Caco-2 (cell line): ENCODE measurements around the gene CCT2. TPM values are rescaled to one million over a fixed set of nuclear protein-coding genes. Genes with fewer than 3 reads are reported as not detected.
A peak's percentile ranks its signal among the peaks of the same experiment; 100 is the strongest.

Experiments
- BruUV-seq: library from RNA; stranded (reverse); fragments of 400-500 nt; replicated peaks from 2 replicates; lab custom pipeline; 2021; lab: Mats Ljungman, UMichigan
- CTCF ChIA-PET: fragments of 300-600 bp; sonication (Branson Sonifier 250); formaldehyde crosslinking; loops from one replicate; lab custom pipeline; 2022; ENCODE audit warnings: antibody characterized with exemption; lab: Charles Lee
- POLR2A ChIA-PET: fragments of 300-600 bp; sonication (Branson Sonifier 250); formaldehyde crosslinking; loops from one replicate; lab custom pipeline; 2022; ENCODE audit warnings: antibody characterized with exemption; lab: Charles Lee
- DNase-seq, 2 experiments: peaks; one replicate each; pipeline versions ENCODE4 v3.0.0 to v3.0.0-alpha.2; 2020 to 2022
- H3K27me3 ChIP-seq: replicated peaks from 2 replicates; pipeline ENCODE4 v1.6.0; 2011; ENCODE audit warnings: low read length; ENCODE audit not compliant: control insufficient read depth, insufficient read depth
- H3K36me3 ChIP-seq: 2 replicates; pipeline ENCODE4 v1.5.1; 2011; ENCODE audit warnings: low read length; ENCODE audit not compliant: control insufficient read depth, insufficient read depth
- H3K4me1 ChIP-seq: fragments of 250-450 bp; sonication (Bioruptor Pico); 2 replicates; pipeline ENCODE4 v1.5.1; 2020; ENCODE audit warnings: mild to moderate bottlenecking
- H3K4me3 ChIP-seq: 2 replicates; pipeline ENCODE4 v1.5.1; 2011; ENCODE audit warnings: low read depth, mild to moderate bottlenecking, control low read depth, low read length
- H3K9me3 ChIP-seq: fragments of 250-450 bp; sonication (Bioruptor Pico); 2 replicates; pipeline ENCODE4 v1.5.1; 2020; ENCODE audit warnings: mild to moderate bottlenecking, moderate library complexity
- H3K27ac Mint-ChIP-seq: one replicate; pipeline ENCODE4 v1.8.0; 2022; ENCODE audit warnings: mixed read lengths; ENCODE audit not compliant: unreplicated experiment
- H3K27me3 Mint-ChIP-seq: one replicate; pipeline ENCODE4 v1.8.0; 2022; ENCODE audit warnings: mixed read lengths; ENCODE audit not compliant: insufficient read depth, unreplicated experiment
- H3K36me3 Mint-ChIP-seq: one replicate; pipeline ENCODE4 v1.8.0; 2022; ENCODE audit warnings: mild to moderate bottlenecking, mixed read lengths; ENCODE audit not compliant: insufficient read depth, unreplicated experiment
- H3K4me1 Mint-ChIP-seq: one replicate; pipeline ENCODE4 v1.8.0; 2022; ENCODE audit warnings: low read depth, mixed read lengths; ENCODE audit not compliant: unreplicated experiment
- H3K4me3 Mint-ChIP-seq: one replicate; pipeline ENCODE4 v1.8.0; 2022; ENCODE audit warnings: mild to moderate bottlenecking, moderate library complexity, mixed read lengths; ENCODE audit not compliant: unreplicated experiment
- H3K9me3 Mint-ChIP-seq: one replicate; pipeline ENCODE4 v1.8.0; 2022; ENCODE audit warnings: mixed read lengths; ENCODE audit not compliant: unreplicated experiment
- intact Hi-C: fragments of 100-400 bp; cut with micrococcal nuclease; formaldehyde crosslinking; loops from one replicate; pipeline ENCODE4 v1.10.0; 2022; ENCODE audit not compliant: unreplicated experiment
- total RNA-seq: library from RNA; stranded (reverse); gene quantifications from 2 replicates; pipeline ENCODE4 v1.2.3, GENCODE V29; 2022
- TF ChIP-seq, protein P1 (sequence below), 2 experiments: fragments of 200-600 bp in 1 of 2; IDR thresholded peaks; 1 replicate in 1 of 2; 2 replicates in 1 of 2; pipeline versions ENCODE4 v1.5.1 to v1.8.0; 2011 to 2022; ENCODE audit warnings: antibody characterized with exemption in 1 of 2, control low read depth in 1 of 2, inconsistent platforms in 1 of 2, low read depth in 1 of 2, low read length in 1 of 2, mild to moderate bottlenecking in 1 of 2, moderate library complexity in 1 of 2; ENCODE audit not compliant: insufficient read depth in 1 of 2, severe bottlenecking in 1 of 2, unreplicated experiment in 1 of 2

CCT2 gene
- total RNA-seq, 1 experiment from 2014 or later, result 321 TPM

- H3K4me1 ChIP-seq, result peaks cover 3% of the 10 kb centered on the region; the same call in 1 of the 2 replicates
- no peaks in the 10 kb centered on the region for H3K9me3 ChIP-seq
- POLR2A ChIA-PET, result no interaction called here
- Mint-ChIP-seq H3K27ac (no peak overlapping the region), H3K9me3 (no peaks in the 10 kb centered on the region), H3K27me3 (no peaks in the 10 kb centered on the region), H3K4me1 (no peaks in the 10 kb centered on the region), H3K36me3 (no peaks in the 10 kb centered on the region), H3K4me3 (no peak overlapping the region)
- intact Hi-C loops, result loop anchor here (10.0 kb wide), 1 partner anchor 478 kb away; no protein-coding TSS in a partner anchor
- H3K27me3 ChIP-seq, result no peaks in the 10 kb centered on the region
- BruUV-seq, result no TSS peak
- H3K4me3 ChIP-seq, result no peak overlapping the region
- DNase-seq, result no peak
- no peaks in the 10 kb centered on the region for H3K36me3 ChIP-seq
- CTCF ChIA-PET, result no interaction called here
- TF ChIP-seq, protein P1, sequence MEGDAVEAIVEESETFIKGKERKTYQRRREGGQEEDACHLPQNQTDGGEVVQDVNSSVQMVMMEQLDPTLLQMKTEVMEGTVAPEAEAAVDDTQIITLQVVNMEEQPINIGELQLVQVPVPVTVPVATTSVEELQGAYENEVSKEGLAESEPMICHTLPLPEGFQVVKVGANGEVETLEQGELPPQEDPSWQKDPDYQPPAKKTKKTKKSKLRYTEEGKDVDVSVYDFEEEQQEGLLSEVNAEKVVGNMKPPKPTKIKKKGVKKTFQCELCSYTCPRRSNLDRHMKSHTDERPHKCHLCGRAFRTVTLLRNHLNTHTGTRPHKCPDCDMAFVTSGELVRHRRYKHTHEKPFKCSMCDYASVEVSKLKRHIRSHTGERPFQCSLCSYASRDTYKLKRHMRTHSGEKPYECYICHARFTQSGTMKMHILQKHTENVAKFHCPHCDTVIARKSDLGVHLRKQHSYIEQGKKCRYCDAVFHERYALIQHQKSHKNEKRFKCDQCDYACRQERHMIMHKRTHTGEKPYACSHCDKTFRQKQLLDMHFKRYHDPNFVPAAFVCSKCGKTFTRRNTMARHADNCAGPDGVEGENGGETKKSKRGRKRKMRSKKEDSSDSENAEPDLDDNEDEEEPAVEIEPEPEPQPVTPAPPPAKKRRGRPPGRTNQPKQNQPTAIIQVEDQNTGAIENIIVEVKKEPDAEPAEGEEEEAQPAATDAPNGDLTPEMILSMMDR (IDR thresholded peaks at IDR 0.05; ENCODE audit: insufficient read depth in 1 of 2, low read depth in 1 of 2, low read length in 1 of 2, severe bottlenecking in 1 of 2, unreplicated experiment in 1 of 2), result no peak
Observed at GRCh38 chr12:69633061-69633460, 47.8 kb downstream of the CCT2 start.

GRCh38 chr12:69639400-69640016 is 54.2 kb downstream of the CCT2 start:
- POLR2A ChIA-PET, result no interaction called here
- Histone ChIP-seq H3K9me3 (no peaks in the 10 kb centered on the region), H3K36me3 (no peaks in the 10 kb centered on the region), H3K4me1 (no peaks in the 10 kb centered on the region), H3K27me3 (no peaks in the 10 kb centered on the region), H3K4me3 (no peak overlapping the region)
- BruUV-seq, result no TSS peak
- DNase-seq, result peak; percentile 70 to 75
- intact Hi-C loops, result loop anchor here (1.0 to 10.0 kb wide), 5 partner anchors 9 to 485 kb away; partner anchors contain the start of gene CCT2
- H3K4me1 Mint-ChIP-seq, result no peaks in the 10 kb centered on the region
- H3K27me3 Mint-ChIP-seq, result no peaks in the 10 kb centered on the region
- TF ChIP-seq, protein P1 (IDR thresholded peaks at IDR 0.05; ENCODE audit: insufficient read depth in 1 of 2, low read depth in 1 of 2, low read length in 1 of 2, severe bottlenecking in 1 of 2, unreplicated experiment in 1 of 2), result peak; percentile 81 to 89
- H3K27ac Mint-ChIP-seq, result no peak overlapping the region
- CTCF ChIA-PET, result interaction anchor here (0.9 to 1.7 kb wide), 7 partner anchors 9 to 306 kb away, joined by 3 to 14 read pairs (median 5); partner anchors contain the start of gene CCT2
- no peak overlapping the region for H3K4me3 Mint-ChIP-seq
- no peaks in the 10 kb centered on the region for H3K9me3 Mint-ChIP-seq
- no peaks in the 10 kb centered on the region for H3K36me3 Mint-ChIP-seq

GRCh38 chr12:69641546-69641945 is 56.3 kb downstream of the CCT2 start:
- H3K27me3 Mint-ChIP-seq, result no peaks in the 10 kb centered on the region

More at GRCh38 chr12:69641546-69641945, 56.3 kb downstream of the CCT2 start:
- Mint-ChIP-seq H3K27ac (no peak overlapping the region), H3K4me1 (no peaks in the 10 kb centered on the region), H3K9me3 (no peaks in the 10 kb centered on the region), H3K36me3 (no peaks in the 10 kb centered on the region), H3K4me3 (no peak overlapping the region)
- no peaks in the 10 kb centered on the region for H3K9me3 ChIP-seq
- POLR2A ChIA-PET, result no interaction called here
- TF ChIP-seq, protein P1 (IDR thresholded peaks at IDR 0.05; ENCODE audit: insufficient read depth in 1 of 2, low read depth in 1 of 2, low read length in 1 of 2, severe bottlenecking in 1 of 2, unreplicated experiment in 1 of 2), result no peak
- no peak for DNase-seq
- intact Hi-C loops, result no loop called here
- no TSS peak for BruUV-seq
- no peaks in the 10 kb centered on the region for H3K27me3 ChIP-seq
- no peaks in the 10 kb centered on the region for H3K4me1 ChIP-seq
- CTCF ChIA-PET, result no interaction called here
- no peak overlapping the region for H3K4me3 ChIP-seq
- no peaks in the 10 kb centered on the region for H3K36me3 ChIP-seq
